ENCODE measurements around the gene SORD. TPM values are rescaled to one million over a fixed set of nuclear protein-coding genes. Genes with fewer than 3 reads are reported as not detected.

Gene SORD
- total RNA-seq, 2 experiments from 2014 or later: 7.1 to 7.5 TPM

GRCh38 chr15:45116482-45117307 is 93.7 kb downstream of the SORD start:
- Mint-ChIP-seq H3K4me3 (no peak overlapping the region), H3K27ac (no peak overlapping the region), H3K9me3 (ENCODE audit: insufficient read depth) (no peaks in the 10 kb centered on the region), H3K27me3 (ENCODE audit: low read depth) (peaks cover 75% of the 10 kb centered on the region), H3K4me1 (ENCODE audit: low read depth) (peaks cover 32% of the 10 kb centered on the region), H3K36me3 (ENCODE audit: low read depth) (no peaks in the 10 kb centered on the region)
- POLR2A ChIA-PET: no interaction called here
- DNase-seq (no peak), ATAC-seq (no peak)
- CTCF ChIA-PET: no interaction called here

- no peaks in the 10 kb centered on the region for H3K9me3 Mint-ChIP-seq (ENCODE audit: insufficient read depth)
- DNase-seq (no peak), ATAC-seq (peak; percentile 32)
- CTCF ChIA-PET: interaction anchor here (0.6 to 1.8 kb wide), 46 partner anchors 8 to 993 kb away, joined by 3 to 28 read pairs (median 4); partner anchors contain the start of genes DUOX1 and DUOXA1
- peak overlapping the region; percentile 60 for H3K4me3 Mint-ChIP-seq
- POLR2A ChIA-PET: no interaction called here
- peaks cover 69% of the 10 kb centered on the region for H3K27me3 Mint-ChIP-seq (ENCODE audit: low read depth)
- peaks cover 24% of the 10 kb centered on the region for H3K4me1 Mint-ChIP-seq (ENCODE audit: low read depth)
- no peak overlapping the region for H3K27ac Mint-ChIP-seq
- no peaks in the 10 kb centered on the region for H3K36me3 Mint-ChIP-seq (ENCODE audit: low read depth)
These were observed 94.5 kb downstream of the SORD start for GRCh38 chr15:45117308-45118130.

GRCh38 chr15:45118131-45118588 is 95.2 kb downstream of the SORD start:
- DNase-seq (peak; percentile 89), ATAC-seq (peak; percentile 98)
- Mint-ChIP-seq H3K36me3 (ENCODE audit: low read depth) (no peaks in the 10 kb centered on the region), H3K4me1 (ENCODE audit: low read depth) (peaks cover 22% of the 10 kb centered on the region), H3K9me3 (ENCODE audit: insufficient read depth) (no peaks in the 10 kb centered on the region), H3K27ac (no peak overlapping the region), H3K27me3 (ENCODE audit: low read depth) (peaks cover 65% of the 10 kb centered on the region), H3K4me3 (peak overlapping the region; percentile 60)
- ChIA-PET POLR2A (no interaction called here), CTCF (interaction anchor here (0.6 to 1.8 kb wide), 57 partner anchors 8 to 993 kb away, joined by 3 to 28 read pairs (median 4); partner anchors contain the start of genes DUOX1, DUOXA1 and SORD)

DNA sequence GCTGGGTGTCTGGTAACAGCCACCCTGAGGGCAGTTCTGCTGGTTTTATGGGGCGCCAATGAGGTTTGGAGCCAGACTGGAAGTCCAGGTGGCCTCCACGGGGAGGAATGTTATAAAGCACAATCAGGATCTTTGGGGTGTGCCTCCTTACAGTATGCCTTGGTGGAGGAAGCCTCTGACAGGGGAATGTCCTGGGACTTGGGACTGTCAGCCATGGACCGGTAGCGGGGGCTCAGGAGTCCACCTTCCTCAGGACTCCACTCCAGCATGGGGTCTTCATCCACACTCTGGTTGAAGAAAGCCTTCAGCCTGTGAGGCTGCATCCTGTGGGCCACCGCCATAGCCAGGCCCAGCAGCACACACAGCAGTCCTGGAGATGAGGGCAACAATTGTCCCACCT is 96.0 kb downstream of the SORD start:
- H3K4me1 Mint-ChIP-seq (ENCODE audit: low read depth): peaks cover 18% of the 10 kb centered on the region
- DNase-seq (no peak), ATAC-seq (no peak)
- ChIA-PET POLR2A (no interaction called here), CTCF (interaction anchor here (0.7 to 1.8 kb wide), 26 partner anchors 8 to 573 kb away, joined by 3 to 28 read pairs (median 5); partner anchors contain the start of genes DUOX1, DUOXA1 and SORD)
- H3K4me3 Mint-ChIP-seq: no peak overlapping the region
- H3K27me3 Mint-ChIP-seq (ENCODE audit: low read depth): peaks cover 58% of the 10 kb centered on the region
- H3K27ac Mint-ChIP-seq: no peak overlapping the region
- no peaks in the 10 kb centered on the region for H3K36me3 Mint-ChIP-seq (ENCODE audit: low read depth)
- no peaks in the 10 kb centered on the region for H3K9me3 Mint-ChIP-seq (ENCODE audit: insufficient read depth)

GRCh38 chr15:45120081-45120972 is 97.3 kb downstream of the SORD start:
- Mint-ChIP-seq H3K9me3 (ENCODE audit: insufficient read depth) (no peaks in the 10 kb centered on the region), H3K36me3 (ENCODE audit: low read depth) (no peaks in the 10 kb centered on the region), H3K27ac (no peak overlapping the region), H3K4me3 (no peak overlapping the region), H3K27me3 (ENCODE audit: low read depth) (peaks cover 51% of the 10 kb centered on the region), H3K4me1 (ENCODE audit: low read depth) (peaks cover 13% of the 10 kb centered on the region)
- no peak for ATAC-seq
- ChIA-PET POLR2A (no interaction called here), CTCF (interaction anchor here (1.2 kb wide), 1 partner anchor 10 kb away, joined by 3 read pairs; no protein-coding TSS in a partner anchor)
- DNase-seq: no peak

DNA sequence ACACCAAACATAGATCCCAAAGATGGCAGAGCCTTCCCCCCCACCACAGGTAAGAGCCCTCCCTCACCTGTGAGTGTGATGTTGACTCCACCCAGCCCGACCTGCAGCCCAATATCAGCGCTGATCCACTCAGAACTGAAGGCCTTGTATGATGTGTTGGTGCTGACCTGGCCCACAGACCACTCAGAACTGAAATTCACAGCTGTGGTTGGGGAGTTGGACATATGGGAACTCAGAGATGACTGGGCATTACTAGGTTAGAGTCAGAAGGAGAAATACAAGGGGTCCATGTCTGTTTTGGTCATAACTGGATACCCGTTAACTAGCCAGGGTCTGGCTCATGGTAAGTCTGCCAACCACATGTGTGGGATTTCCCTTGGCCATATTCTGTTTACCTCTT is 98.0 kb downstream of the SORD start:
- Mint-ChIP-seq H3K4me1 (ENCODE audit: low read depth) (peaks cover 13% of the 10 kb centered on the region), H3K4me3 (no peak overlapping the region), H3K27ac (no peak overlapping the region), H3K9me3 (ENCODE audit: insufficient read depth) (no peaks in the 10 kb centered on the region), H3K27me3 (ENCODE audit: low read depth) (peaks cover 51% of the 10 kb centered on the region), H3K36me3 (ENCODE audit: low read depth) (no peaks in the 10 kb centered on the region)
- ChIA-PET CTCF (interaction anchor here (1.1 to 1.2 kb wide), 2 partner anchors 11 to 94 kb away, joined by 3 to 4 read pairs; no protein-coding TSS in a partner anchor), POLR2A (no interaction called here)
- DNase-seq: no peak
- ATAC-seq: no peak

- Mint-ChIP-seq H3K4me1 (ENCODE audit: low read depth) (peaks cover 10% of the 10 kb centered on the region), H3K9me3 (ENCODE audit: insufficient read depth) (no peaks in the 10 kb centered on the region), H3K4me3 (no peak overlapping the region), H3K27me3 (ENCODE audit: low read depth) (peaks cover 49% of the 10 kb centered on the region), H3K27ac (no peak overlapping the region), H3K36me3 (ENCODE audit: low read depth) (no peaks in the 10 kb centered on the region)
- ATAC-seq (no peak), DNase-seq (no peak)
- ChIA-PET POLR2A (no interaction called here), CTCF (interaction anchor here (1.1 to 1.2 kb wide), 2 partner anchors 12 to 94 kb away, joined by 3 to 4 read pairs; no protein-coding TSS in a partner anchor)
These were observed 98.9 kb downstream of the SORD start for GRCh38 chr15:45121706-45122417.

- Mint-ChIP-seq H3K9me3 (ENCODE audit: insufficient read depth) (no peaks in the 10 kb centered on the region), H3K4me3 (no peak overlapping the region), H3K27ac (no peak overlapping the region), H3K4me1 (ENCODE audit: low read depth) (peaks cover 3% of the 10 kb centered on the region), H3K36me3 (ENCODE audit: low read depth) (no peaks in the 10 kb centered on the region), H3K27me3 (ENCODE audit: low read depth) (peaks cover 45% of the 10 kb centered on the region)
- ATAC-seq (no peak), DNase-seq (no peak)
- CTCF ChIA-PET: interaction anchor here (0.8 kb wide), 1 partner anchor 82 kb away, joined by 4 read pairs; no protein-coding TSS in a partner anchor
- POLR2A ChIA-PET: no interaction called here
These were observed 99.7 kb downstream of the SORD start for GRCh38 chr15:45122719-45123118.

DNA sequence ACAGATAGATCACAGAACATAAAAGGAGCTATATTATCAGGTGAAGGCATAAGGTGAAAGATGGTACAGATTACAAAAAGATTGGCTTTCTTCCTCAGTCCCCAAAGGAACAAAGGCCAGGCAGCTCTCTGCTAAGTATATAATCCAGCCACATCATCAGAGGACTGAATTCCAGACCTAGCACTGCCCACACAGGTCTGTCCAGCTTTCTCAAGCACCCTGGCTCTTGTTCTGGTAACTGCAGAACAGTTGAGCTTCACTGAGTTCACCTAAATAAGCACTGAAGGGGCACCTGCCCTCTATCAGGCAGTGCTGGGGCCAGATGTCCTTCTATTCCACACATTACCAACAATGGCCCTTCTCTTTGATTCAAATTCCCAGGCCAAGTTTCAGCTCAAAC is 100.4 kb downstream of the SORD start:
- Mint-ChIP-seq H3K9me3 (ENCODE audit: insufficient read depth) (no peaks in the 10 kb centered on the region), H3K4me3 (no peak overlapping the region), H3K4me1 (ENCODE audit: low read depth) (no peaks in the 10 kb centered on the region), H3K27ac (no peak overlapping the region), H3K36me3 (ENCODE audit: low read depth) (no peaks in the 10 kb centered on the region), H3K27me3 (ENCODE audit: low read depth) (peaks cover 47% of the 10 kb centered on the region)
- DNase-seq (no peak), ATAC-seq (no peak)
- POLR2A ChIA-PET: no interaction called here
- CTCF ChIA-PET: interaction anchor here (0.8 kb wide), 1 partner anchor 81 kb away, joined by 4 read pairs; no protein-coding TSS in a partner anchor

DNA sequence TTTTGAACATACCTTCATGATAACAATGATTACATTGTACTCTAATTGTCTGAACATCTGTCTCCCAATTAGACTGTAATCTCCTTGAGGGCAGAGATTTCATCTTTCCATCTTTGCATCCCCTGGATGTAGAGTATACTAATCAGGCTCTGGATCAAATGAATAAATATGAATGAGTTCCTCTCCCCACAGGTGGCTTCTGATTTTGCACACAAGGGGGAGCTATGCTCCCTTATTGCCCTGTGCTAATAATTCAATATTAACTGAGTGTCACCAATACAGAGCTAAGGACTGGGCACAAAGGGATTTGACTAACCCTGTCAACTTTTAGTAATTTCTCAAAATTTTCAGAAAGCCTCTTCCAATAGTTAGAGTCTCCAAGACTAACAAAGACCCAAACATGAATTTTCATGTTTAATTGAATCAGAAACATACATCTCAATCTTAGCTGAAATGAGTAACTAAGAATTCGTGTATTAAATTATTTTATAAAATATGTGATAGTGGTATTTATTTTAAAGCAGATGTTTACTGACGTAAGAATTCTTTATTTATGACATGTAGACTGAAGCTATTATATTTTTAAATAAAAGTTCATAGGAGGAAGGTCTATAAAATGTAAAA is 103.7 kb downstream of the SORD start:
- H3K36me3 Mint-ChIP-seq (ENCODE audit: low read depth): no peaks in the 10 kb centered on the region
- H3K4me3 Mint-ChIP-seq: no peak overlapping the region
- ChIA-PET CTCF (interaction anchor here (0.7 to 3.5 kb wide), 18 partner anchors 8 to 274 kb away, joined by 3 to 25 read pairs (median 5); partner anchors contain the start of gene DUOXA2), POLR2A (no interaction called here)
- H3K4me1 Mint-ChIP-seq (ENCODE audit: low read depth): no peaks in the 10 kb centered on the region
- no peak overlapping the region for H3K27ac Mint-ChIP-seq
- H3K9me3 Mint-ChIP-seq (ENCODE audit: insufficient read depth): no peaks in the 10 kb centered on the region
- DNase-seq (peak; percentile 51), ATAC-seq (no peak)
- peaks cover 59% of the 10 kb centered on the region for H3K27me3 Mint-ChIP-seq (ENCODE audit: low read depth)
